ENCODE data around the gene PPP2R1B. TPM values are rescaled to one million over a fixed set of nuclear protein-coding genes. Genes with fewer than 3 reads are reported as not detected.

Gene PPP2R1B
- total RNA-seq, 2 experiments from 2014 or later, result 34.5 to 39.2 TPM

DNA sequence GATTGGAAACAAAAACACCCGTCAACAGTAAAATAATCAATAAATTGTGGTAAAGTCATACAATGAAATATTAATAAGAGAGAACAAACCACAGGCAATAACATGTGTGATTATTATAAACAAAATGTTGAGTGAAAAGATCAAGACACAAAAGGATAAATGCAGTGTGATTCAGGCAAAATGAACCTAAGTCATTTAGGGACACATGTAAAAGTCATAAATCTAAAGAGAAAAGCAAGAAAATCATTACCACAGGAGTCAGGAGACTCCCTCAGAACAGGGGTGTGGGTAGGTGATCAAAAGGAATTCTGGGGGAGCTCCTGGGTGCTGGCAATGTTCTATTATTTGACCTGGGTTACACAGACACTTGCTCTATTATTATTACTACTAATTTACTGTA is 47.9 kb upstream of the PPP2R1B start:
- Mint-ChIP-seq H3K4me1 (ENCODE audit: low read depth) (no peaks in the 10 kb centered on the region), H3K9me3 (no peaks in the 10 kb centered on the region), H3K27me3 (no peaks in the 10 kb centered on the region), H3K27ac (no peak overlapping the region), H3K36me3 (ENCODE audit: low read depth) (peaks cover 54% of the 10 kb centered on the region), H3K4me3 (no peak overlapping the region)
- Histone ChIP-seq H3K36me3 (ENCODE audit: insufficient read depth, low read length) (peaks cover 29% of the 10 kb centered on the region), H3K4me1 (ENCODE audit: insufficient read depth, low read length) (no peaks in the 10 kb centered on the region), H3K9me3 (ENCODE audit: control insufficient read depth in 1 of 2, insufficient read depth in 1 of 2, low read length in 2 of 2) (no peaks in the 10 kb centered on the region), H3K27ac (ENCODE audit: low read depth in 1 of 2, low read length in 2 of 2) (no peak overlapping the region), H3K4me3 (ENCODE audit: low read length) (no peak overlapping the region), H3K27me3 (ENCODE audit: control insufficient read depth in 1 of 2, insufficient read depth in 2 of 2, low read length in 2 of 2) (no peaks in the 10 kb centered on the region)
- ATAC-seq (ENCODE audit: poor library complexity) (no peak), DNase-seq (no peak)
- ChIA-PET POLR2A (no interaction called here), CTCF (no interaction called here)
- TF ChIP-seq, protein P1, sequence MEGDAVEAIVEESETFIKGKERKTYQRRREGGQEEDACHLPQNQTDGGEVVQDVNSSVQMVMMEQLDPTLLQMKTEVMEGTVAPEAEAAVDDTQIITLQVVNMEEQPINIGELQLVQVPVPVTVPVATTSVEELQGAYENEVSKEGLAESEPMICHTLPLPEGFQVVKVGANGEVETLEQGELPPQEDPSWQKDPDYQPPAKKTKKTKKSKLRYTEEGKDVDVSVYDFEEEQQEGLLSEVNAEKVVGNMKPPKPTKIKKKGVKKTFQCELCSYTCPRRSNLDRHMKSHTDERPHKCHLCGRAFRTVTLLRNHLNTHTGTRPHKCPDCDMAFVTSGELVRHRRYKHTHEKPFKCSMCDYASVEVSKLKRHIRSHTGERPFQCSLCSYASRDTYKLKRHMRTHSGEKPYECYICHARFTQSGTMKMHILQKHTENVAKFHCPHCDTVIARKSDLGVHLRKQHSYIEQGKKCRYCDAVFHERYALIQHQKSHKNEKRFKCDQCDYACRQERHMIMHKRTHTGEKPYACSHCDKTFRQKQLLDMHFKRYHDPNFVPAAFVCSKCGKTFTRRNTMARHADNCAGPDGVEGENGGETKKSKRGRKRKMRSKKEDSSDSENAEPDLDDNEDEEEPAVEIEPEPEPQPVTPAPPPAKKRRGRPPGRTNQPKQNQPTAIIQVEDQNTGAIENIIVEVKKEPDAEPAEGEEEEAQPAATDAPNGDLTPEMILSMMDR (IDR thresholded peaks at IDR 0.05), result no peak
- intact Hi-C loops (cut with DNase I, micrococcal nuclease), result no loop called here

DNA sequence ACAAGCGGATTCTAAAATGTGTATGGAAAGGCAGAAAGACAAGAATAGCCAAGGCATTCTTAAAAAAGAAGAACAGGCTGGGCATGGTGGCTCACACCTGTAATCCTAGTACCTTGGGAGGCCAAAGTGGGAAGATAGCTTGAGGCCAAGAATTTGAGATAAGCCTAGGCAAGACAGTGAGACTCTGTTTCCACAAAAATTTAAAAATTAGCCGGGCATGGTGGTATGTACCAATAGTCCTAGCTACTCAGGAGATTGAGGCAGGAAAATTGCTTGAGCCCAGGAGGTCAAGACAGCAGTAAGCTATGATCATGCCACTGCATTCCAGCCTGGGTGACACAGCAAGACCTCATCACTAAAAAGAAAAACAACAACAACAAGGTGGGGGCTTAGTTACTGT is 46.0 kb upstream of the PPP2R1B start:
- Histone ChIP-seq H3K27me3 (ENCODE audit: control insufficient read depth in 1 of 2, insufficient read depth in 2 of 2, low read length in 2 of 2) (no peaks in the 10 kb centered on the region), H3K4me3 (ENCODE audit: low read length) (no peak overlapping the region), H3K36me3 (ENCODE audit: insufficient read depth, low read length) (peaks cover 42% of the 10 kb centered on the region), H3K9me3 (ENCODE audit: control insufficient read depth in 1 of 2, insufficient read depth in 1 of 2, low read length in 2 of 2) (no peaks in the 10 kb centered on the region), H3K27ac (ENCODE audit: low read depth in 1 of 2, low read length in 2 of 2) (no peak overlapping the region), H3K4me1 (ENCODE audit: insufficient read depth, low read length) (no peaks in the 10 kb centered on the region)
- POLR2A ChIA-PET, result interaction anchor here (0.5 kb wide), 1 partner anchor 32 kb away, joined by 4 read pairs; no protein-coding TSS in a partner anchor
- no peaks in the 10 kb centered on the region for H3K27me3 Mint-ChIP-seq
- H3K27ac Mint-ChIP-seq, result no peak overlapping the region
- no peak for DNase-seq
- CTCF ChIA-PET, result no interaction called here
- H3K4me1 Mint-ChIP-seq (ENCODE audit: low read depth), result no peaks in the 10 kb centered on the region
- intact Hi-C loops (cut with DNase I, micrococcal nuclease), result no loop called here
- no peaks in the 10 kb centered on the region for H3K9me3 Mint-ChIP-seq
- ATAC-seq (ENCODE audit: poor library complexity), result no peak
- H3K36me3 Mint-ChIP-seq (ENCODE audit: low read depth), result peaks cover 58% of the 10 kb centered on the region
- no peak overlapping the region for H3K4me3 Mint-ChIP-seq
- TF ChIP-seq, protein P1 (IDR thresholded peaks at IDR 0.05), result no peak

DNA sequence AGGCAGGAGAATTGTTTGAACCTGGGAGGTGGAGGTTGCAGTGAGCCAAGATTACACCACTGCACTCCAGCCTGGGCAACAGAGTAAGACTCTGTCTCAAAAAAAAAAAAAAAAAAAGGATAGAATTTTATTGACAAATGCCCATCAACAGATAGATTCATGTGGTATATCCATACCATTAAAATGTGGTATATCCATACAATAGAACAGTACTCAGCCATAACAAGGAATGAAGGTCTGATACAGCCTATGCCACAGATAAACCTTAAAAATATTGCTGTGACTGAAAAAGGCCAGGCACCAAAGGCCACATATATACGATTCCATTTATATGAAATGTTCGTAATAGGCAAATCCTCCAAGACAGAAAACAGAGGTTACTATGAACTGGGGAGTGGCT is 45.3 kb upstream of the PPP2R1B start:
- Mint-ChIP-seq H3K27me3 (no peaks in the 10 kb centered on the region), H3K27ac (no peak overlapping the region), H3K36me3 (ENCODE audit: low read depth) (peaks cover 59% of the 10 kb centered on the region), H3K9me3 (no peaks in the 10 kb centered on the region), H3K4me3 (no peak overlapping the region), H3K4me1 (ENCODE audit: low read depth) (no peaks in the 10 kb centered on the region)
- no peaks in the 10 kb centered on the region for H3K9me3 ChIP-seq (ENCODE audit: control insufficient read depth in 1 of 2, insufficient read depth in 1 of 2, low read length in 2 of 2)
- no peaks in the 10 kb centered on the region for H3K27me3 ChIP-seq (ENCODE audit: control insufficient read depth in 1 of 2, insufficient read depth in 2 of 2, low read length in 2 of 2)
- no peak overlapping the region for H3K4me3 ChIP-seq (ENCODE audit: low read length)
- POLR2A ChIA-PET, result no interaction called here
- DNase-seq (no peak), ATAC-seq (ENCODE audit: poor library complexity) (no peak)
- TF ChIP-seq, protein P1 (IDR thresholded peaks at IDR 0.05), result no peak
- intact Hi-C loops (cut with DNase I, micrococcal nuclease), result no loop called here
- H3K36me3 ChIP-seq (ENCODE audit: insufficient read depth, low read length), result peaks cover 42% of the 10 kb centered on the region
- H3K27ac ChIP-seq (ENCODE audit: low read depth in 1 of 2, low read length in 2 of 2), result no peak overlapping the region
- CTCF ChIA-PET, result no interaction called here
- no peaks in the 10 kb centered on the region for H3K4me1 ChIP-seq (ENCODE audit: insufficient read depth, low read length)

Data from CD4-positive, alpha-beta T cell (primary cell).